Esophagus muscularis mucosa (tissue), 4 donors: ENCODE data around the gene KCNQ1. TPM values are rescaled to one million over a fixed set of nuclear protein-coding genes. Genes with fewer than 3 reads are reported as not detected.

Source experiments
- DNase-seq: peaks from one replicate; pipeline ENCODE4 v3.0.0-alpha.2; 2017; ENCODE audit errors: extremely low spot score
- H3K27ac ChIP-seq, 4 donors: fragments of 200-600 bp; sonication (generic); replicated peaks in 1 of 4; 1 replicate in 3 of 4; 2 replicates in 1 of 4; pipeline ENCODE4 v1.5.1; 2016 to 2019; ENCODE audit warnings: mild to moderate bottlenecking in 1 of 4
- H3K27me3 ChIP-seq, 4 donors: fragments of 200-600 bp; sonication (generic); one replicate each; pipeline versions ENCODE4 v1.5.1 to v1.6.0; 2016 to 2019
- H3K36me3 ChIP-seq, 4 donors: fragments of 200-600 bp; sonication (generic); one replicate each; pipeline ENCODE4 v1.5.1; 2016 to 2019
- H3K4me1 ChIP-seq, 4 donors: fragments of 200-600 bp; sonication (generic); one replicate each; pipeline ENCODE4 v1.5.1; 2016 to 2019
- H3K4me3 ChIP-seq, 4 donors: fragments of 200-600 bp; sonication (generic); 1 replicate in 2 of 4; 2 replicates in 2 of 4; pipeline ENCODE4 v1.5.1; 2016 to 2019; ENCODE audit warnings: mild to moderate bottlenecking in 4 of 4, moderate library complexity in 1 of 4
- H3K9me3 ChIP-seq, 4 donors: fragments of 200-600 bp; sonication (generic); 1 replicate in 3 of 4; 2 replicates in 1 of 4; pipeline ENCODE4 v1.5.1; 2016 to 2019
- CTCF ChIP-seq, 3 experiments: fragments of 200-600 bp in 2 of 3; fragments of 450-650 bp in 1 of 3; sonication (generic) in 2 of 3; IDR thresholded peaks; one replicate each; pipeline ENCODE4 v1.5.1; 2017 to 2019; ENCODE audit warnings: antibody characterized with exemption in 3 of 3, mild to moderate bottlenecking in 2 of 3, moderate library complexity in 1 of 3
- EP300 ChIP-seq: sonication (generic); formaldehyde crosslinking; IDR thresholded peaks from one replicate; pipeline ENCODE4 v1.6.1; 2017; ENCODE audit warnings: antibody characterized with exemption
- POLR2A ChIP-seq: fragments of 450-650 bp; IDR thresholded peaks from one replicate; pipeline ENCODE4 v1.6.1; 2017; ENCODE audit warnings: antibody characterized with exemption, moderate library complexity, mild to moderate bottlenecking, low read depth
- POLR2AphosphoS5 ChIP-seq, 2 donors: sonication (generic); formaldehyde crosslinking; IDR thresholded peaks; one replicate each; pipeline ENCODE4 v1.6.1; 2017; ENCODE audit warnings: antibody characterized with exemption in 2 of 2
- WGBS: methylation state at CpG from one replicate; pipeline ENCODE4 v1.1.5; 2018; 5-methylcytosine and 5-hydroxymethylcytosine counted together
- intact Hi-C: fragments of 100-400 bp; cut with DNase I; formaldehyde crosslinking; loops from one replicate; pipeline ENCODE4 v1.15.1; 2023
- total RNA-seq, 4 donors: library from RNA; depleted of rRNA; stranded (reverse); fragments of >200 nt; gene quantifications; one replicate each; pipeline versions ENCODE4 v1.1.0 to v1.2.1, GENCODE V29; 2016

Gene KCNQ1
- total RNA-seq, 4 donors from 2014 or later = 2.1 to 5.9 (median 4.3) TPM

- no peaks in the 10 kb centered on the region for H3K9me3 ChIP-seq
- H3K27me3 ChIP-seq = no peaks in the 10 kb centered on the region
- no peak overlapping the region for H3K27ac ChIP-seq
- TF ChIP-seq POLR2AphosphoS5 (IDR thresholded peaks at IDR 0.05) = no peak
- no peak for TF ChIP-seq EP300
- intact Hi-C loops = no loop called here
- DNase-seq = no peak
- no peak overlapping the region for H3K4me3 ChIP-seq
- no peaks in the 10 kb centered on the region for H3K36me3 ChIP-seq
- 96% methylated on average over 30 of the region's 32 CpGs for WGBS
- peaks cover 7 to 14% (median 11%) of the 10 kb centered on the region in 4 donors for H3K4me1 ChIP-seq
Measured at GRCh38 chr11:2796508-2797113, 351.8 kb downstream of the KCNQ1 start.

- Histone ChIP-seq H3K27me3 (no peaks in the 10 kb centered on the region), H3K9me3 (no peaks in the 10 kb centered on the region), H3K4me1 (peaks cover 1 to 8% (median 5%) of the 10 kb centered on the region in 4 donors), H3K4me3 (no peak overlapping the region), H3K27ac (no peak overlapping the region), H3K36me3 (no peaks in the 10 kb centered on the region)
- no peak for TF ChIP-seq CTCF (IDR thresholded peaks at IDR 0.05)
- no peak for TF ChIP-seq EP300
- no peak for TF ChIP-seq POLR2A
- TF ChIP-seq POLR2AphosphoS5 (IDR thresholded peaks at IDR 0.05) = no peak
- 90% methylated on average over 13 of the region's 25 CpGs for WGBS
- intact Hi-C loops = no loop called here
- DNase-seq = no peak
Measured at GRCh38 chr11:2797121-2797711, 352.4 kb downstream of the KCNQ1 start.

- peaks cover 0 to 6% (median 2%) of the 10 kb centered on the region in 4 donors for H3K4me1 ChIP-seq
- intact Hi-C loops = no loop called here
- no peak for DNase-seq
- WGBS = 94% methylated on average over 6 of the region's 9 CpGs
- no peak overlapping the region for H3K27ac ChIP-seq
- no peaks in the 10 kb centered on the region for H3K9me3 ChIP-seq
- TF ChIP-seq POLR2AphosphoS5 (IDR thresholded peaks at IDR 0.05) = no peak
- no peak for TF ChIP-seq EP300
- no peak for TF ChIP-seq CTCF (IDR thresholded peaks at IDR 0.05)
- TF ChIP-seq POLR2A = no peak
- H3K4me3 ChIP-seq = no peak overlapping the region
- H3K36me3 ChIP-seq = no peaks in the 10 kb centered on the region
- no peaks in the 10 kb centered on the region for H3K27me3 ChIP-seq
Measured at GRCh38 chr11:2797741-2798361, 353.0 kb downstream of the KCNQ1 start.

GRCh38 chr11:2798951-2799761 is 354.3 kb downstream of the KCNQ1 start:
- no peak for DNase-seq
- no peak overlapping the region for H3K27ac ChIP-seq
- no peaks in the 10 kb centered on the region for H3K27me3 ChIP-seq
- H3K36me3 ChIP-seq = no peaks in the 10 kb centered on the region
- peaks cover 0 to 6% (median 3%) of the 10 kb centered on the region in 4 donors for H3K4me1 ChIP-seq
- intact Hi-C loops = no loop called here
- TF ChIP-seq CTCF (IDR thresholded peaks at IDR 0.05) = no peak
- TF ChIP-seq EP300 = no peak
- TF ChIP-seq POLR2AphosphoS5 (IDR thresholded peaks at IDR 0.05) = no peak
- TF ChIP-seq POLR2A = no peak
- no peak overlapping the region for H3K4me3 ChIP-seq
- H3K9me3 ChIP-seq = no peaks in the 10 kb centered on the region
- WGBS = 89% methylated on average over 17 of the region's 17 CpGs
